ENCODE results near the gene CABLES1. TPM values are rescaled to one million over a fixed set of nuclear protein-coding genes. Genes with fewer than 3 reads are reported as not detected.

Gene CABLES1
- total RNA-seq, 2 donors from 2014 or later, result 9.9 to 16.7 TPM

DNA sequence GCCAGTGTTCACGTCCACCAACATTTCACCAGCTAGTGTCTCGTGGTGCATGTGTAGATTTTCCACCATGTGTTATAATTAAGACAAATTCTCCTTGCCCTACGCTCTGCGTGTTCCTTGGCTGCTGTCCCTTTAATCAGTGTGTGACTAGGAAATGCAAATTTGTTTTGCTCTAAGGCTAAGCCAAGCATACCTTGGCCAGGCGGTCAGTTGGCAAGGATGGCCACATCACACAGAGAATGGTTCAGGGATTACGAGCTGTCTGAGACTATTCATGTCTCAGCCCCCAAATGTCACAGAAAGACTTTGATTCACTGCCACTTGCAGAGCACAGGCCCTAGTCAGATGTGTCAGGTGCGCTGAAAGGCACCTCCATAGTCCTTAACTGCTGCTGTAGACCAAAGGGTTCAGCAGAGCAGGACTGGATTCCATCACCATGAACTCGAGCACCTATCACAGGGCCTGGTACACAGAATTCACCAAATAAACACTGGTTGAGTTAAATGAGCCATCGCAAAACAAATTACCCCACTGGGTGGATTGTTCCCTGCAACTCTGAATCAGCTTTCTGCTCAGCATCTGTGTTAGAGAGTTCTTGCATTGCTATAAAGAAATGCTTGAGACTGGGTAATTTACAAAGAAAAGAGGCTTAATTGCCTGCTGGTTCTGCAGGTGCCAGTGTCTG, 128.4 kb downstream of the CABLES1 start:
- Mint-ChIP-seq H3K9me3 (peaks cover 9% of the 10 kb centered on the region), H3K36me3 (ENCODE audit: low read depth) (peaks cover 44% of the 10 kb centered on the region), H3K4me3 (no peak overlapping the region), H3K27ac (no peak overlapping the region), H3K27me3 (ENCODE audit: insufficient read depth) (no peaks in the 10 kb centered on the region), H3K4me1 (peaks cover 41% of the 10 kb centered on the region)
- Histone ChIP-seq H3K27me3 (ENCODE audit: control insufficient read depth, insufficient read depth, low read length, poor library complexity, severe bottlenecking) (no peaks in the 10 kb centered on the region), H3K36me3 (ENCODE audit: control insufficient read depth, insufficient read depth, low read length) (no peaks in the 10 kb centered on the region), H3K4me3 (ENCODE audit: low read length) (no peak overlapping the region), H3K9ac (ENCODE audit: extremely low read depth, low read length, poor library complexity, severe bottlenecking) (no peak overlapping the region), H3K9me3 (ENCODE audit: control insufficient read depth, low read length) (peaks cover 2% of the 10 kb centered on the region), H3K4me1 (ENCODE audit: control insufficient read depth, insufficient read depth, low read length) (peaks cover 17% of the 10 kb centered on the region), H3K27ac (ENCODE audit: low read depth, low read length) (no peak overlapping the region)
- WGBS, 2 experiments (ENCODE audit: insufficient coverage in 1 of 2, insufficient read length in 1 of 2), result 95 to 100% methylated on average over 9 of the region's 9 CpGs
- TF ChIP-seq, protein P1, sequence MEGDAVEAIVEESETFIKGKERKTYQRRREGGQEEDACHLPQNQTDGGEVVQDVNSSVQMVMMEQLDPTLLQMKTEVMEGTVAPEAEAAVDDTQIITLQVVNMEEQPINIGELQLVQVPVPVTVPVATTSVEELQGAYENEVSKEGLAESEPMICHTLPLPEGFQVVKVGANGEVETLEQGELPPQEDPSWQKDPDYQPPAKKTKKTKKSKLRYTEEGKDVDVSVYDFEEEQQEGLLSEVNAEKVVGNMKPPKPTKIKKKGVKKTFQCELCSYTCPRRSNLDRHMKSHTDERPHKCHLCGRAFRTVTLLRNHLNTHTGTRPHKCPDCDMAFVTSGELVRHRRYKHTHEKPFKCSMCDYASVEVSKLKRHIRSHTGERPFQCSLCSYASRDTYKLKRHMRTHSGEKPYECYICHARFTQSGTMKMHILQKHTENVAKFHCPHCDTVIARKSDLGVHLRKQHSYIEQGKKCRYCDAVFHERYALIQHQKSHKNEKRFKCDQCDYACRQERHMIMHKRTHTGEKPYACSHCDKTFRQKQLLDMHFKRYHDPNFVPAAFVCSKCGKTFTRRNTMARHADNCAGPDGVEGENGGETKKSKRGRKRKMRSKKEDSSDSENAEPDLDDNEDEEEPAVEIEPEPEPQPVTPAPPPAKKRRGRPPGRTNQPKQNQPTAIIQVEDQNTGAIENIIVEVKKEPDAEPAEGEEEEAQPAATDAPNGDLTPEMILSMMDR (conservative IDR thresholded peaks at IDR 0.05), result no peak
- no peak for DNase-seq

DNA sequence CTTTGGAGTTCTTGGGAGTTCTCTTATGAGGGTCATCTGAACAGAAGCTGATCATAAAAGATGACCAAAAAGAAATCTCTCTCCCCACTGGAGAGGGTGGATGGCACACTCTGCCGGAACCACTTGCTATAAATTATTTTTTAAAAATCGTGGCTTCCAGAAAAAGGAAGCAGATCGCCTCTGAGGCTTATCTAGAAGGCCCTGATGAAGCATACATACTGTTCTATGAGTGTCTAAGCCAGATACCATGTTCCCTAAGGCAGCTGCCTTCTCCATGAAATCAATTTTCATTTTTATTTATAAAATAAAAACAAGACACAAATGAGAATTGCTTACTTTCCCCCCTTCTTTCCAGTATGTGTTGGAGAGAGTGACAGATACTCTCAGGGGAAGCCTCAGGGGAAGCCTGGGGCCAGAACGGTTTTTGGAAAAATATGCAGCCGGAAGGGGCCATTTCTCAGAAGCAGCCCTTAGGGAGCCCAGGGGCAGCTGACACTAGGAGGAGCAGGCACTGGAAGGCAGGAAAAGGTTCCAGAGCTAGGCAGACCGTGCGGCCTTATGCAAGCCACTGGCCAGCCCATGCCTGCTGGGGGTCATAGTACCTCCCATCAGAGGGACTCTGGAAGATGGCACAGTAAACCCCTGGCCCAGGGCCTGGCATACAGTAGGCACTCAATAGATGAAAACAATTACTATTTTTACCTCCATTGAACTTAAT, 130.6 kb downstream of the CABLES1 start:
- no peak overlapping the region for H3K27ac ChIP-seq (ENCODE audit: low read depth, low read length)
- H3K9ac ChIP-seq (ENCODE audit: extremely low read depth, low read length, poor library complexity, severe bottlenecking), result no peak overlapping the region
- H3K4me1 ChIP-seq (ENCODE audit: control insufficient read depth, insufficient read depth, low read length), result peaks cover under 1% of the 10 kb centered on the region
- no peak overlapping the region for H3K27ac Mint-ChIP-seq
- TF ChIP-seq, protein P1 (conservative IDR thresholded peaks at IDR 0.05), result no peak
- H3K27me3 Mint-ChIP-seq (ENCODE audit: insufficient read depth), result no peaks in the 10 kb centered on the region
- peaks cover 20% of the 10 kb centered on the region for H3K4me1 Mint-ChIP-seq
- no peaks in the 10 kb centered on the region for H3K36me3 ChIP-seq (ENCODE audit: control insufficient read depth, insufficient read depth, low read length)
- H3K9me3 ChIP-seq (ENCODE audit: control insufficient read depth, low read length), result peaks cover 23% of the 10 kb centered on the region
- 86 to 92% methylated on average over 6 to 7 of the region's 7 CpGs for WGBS, 2 experiments (ENCODE audit: insufficient coverage in 1 of 2, insufficient read length in 1 of 2)
- peaks cover 58% of the 10 kb centered on the region for H3K36me3 Mint-ChIP-seq (ENCODE audit: low read depth)
- peaks cover 31% of the 10 kb centered on the region for H3K9me3 Mint-ChIP-seq
- no peaks in the 10 kb centered on the region for H3K27me3 ChIP-seq (ENCODE audit: control insufficient read depth, insufficient read depth, low read length, poor library complexity, severe bottlenecking)
- no peak for DNase-seq
- H3K4me3 Mint-ChIP-seq, result no peak overlapping the region
- no peak overlapping the region for H3K4me3 ChIP-seq (ENCODE audit: low read length)

DNA sequence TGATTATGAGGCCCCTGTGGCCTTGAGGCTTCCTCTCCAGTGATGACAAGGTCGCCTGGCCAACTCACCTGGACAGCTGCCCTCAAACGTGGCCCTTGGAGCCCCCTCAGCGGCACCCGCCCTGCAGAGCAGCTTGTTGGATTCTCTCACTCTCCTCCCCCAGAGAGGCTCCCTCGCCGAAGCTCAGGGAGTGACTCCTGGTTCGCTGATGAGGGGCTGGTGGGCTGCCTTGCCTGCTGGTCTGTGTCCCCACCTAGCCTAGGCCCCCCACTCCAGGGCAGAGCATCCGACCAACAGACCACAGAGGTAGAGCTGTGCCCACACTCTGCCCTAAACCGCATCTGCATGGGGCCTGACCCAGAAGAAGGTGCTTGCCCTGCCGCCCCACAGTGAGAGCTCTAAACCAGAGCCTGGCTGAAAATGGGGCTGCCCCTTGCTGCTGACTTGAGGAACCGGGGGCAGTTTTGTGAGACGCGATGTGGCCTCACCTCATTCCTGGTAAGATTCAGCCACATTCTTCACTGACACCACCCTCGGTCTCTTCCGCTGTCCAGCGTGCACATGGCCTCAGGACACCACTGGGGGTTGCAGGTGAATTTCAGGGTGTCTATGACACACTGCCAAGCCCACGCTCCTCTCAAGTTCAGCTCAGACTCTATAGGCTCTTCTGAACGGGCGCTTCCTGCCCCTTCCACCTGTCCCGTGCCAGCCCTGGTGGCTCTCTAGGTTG, 131.6 kb downstream of the CABLES1 start:
- H3K27ac Mint-ChIP-seq, result no peak overlapping the region
- H3K9me3 Mint-ChIP-seq, result peaks cover 41% of the 10 kb centered on the region
- H3K9ac ChIP-seq (ENCODE audit: extremely low read depth, low read length, poor library complexity, severe bottlenecking), result no peak overlapping the region
- H3K36me3 ChIP-seq (ENCODE audit: control insufficient read depth, insufficient read depth, low read length), result no peaks in the 10 kb centered on the region
- DNase-seq, result no peak
- H3K36me3 Mint-ChIP-seq (ENCODE audit: low read depth), result peaks cover 68% of the 10 kb centered on the region
- H3K27ac ChIP-seq (ENCODE audit: low read depth, low read length), result no peak overlapping the region
- H3K4me3 Mint-ChIP-seq, result no peak overlapping the region
- H3K27me3 ChIP-seq (ENCODE audit: control insufficient read depth, insufficient read depth, low read length, poor library complexity, severe bottlenecking), result no peaks in the 10 kb centered on the region
- peaks cover 34% of the 10 kb centered on the region for H3K9me3 ChIP-seq (ENCODE audit: control insufficient read depth, low read length)
- TF ChIP-seq, protein P1 (conservative IDR thresholded peaks at IDR 0.05), result no peak
- no peak overlapping the region for H3K4me3 ChIP-seq (ENCODE audit: low read length)
- H3K27me3 Mint-ChIP-seq (ENCODE audit: insufficient read depth), result no peaks in the 10 kb centered on the region
- H3K4me1 ChIP-seq (ENCODE audit: control insufficient read depth, insufficient read depth, low read length), result no peaks in the 10 kb centered on the region
- 92 to 96% methylated on average over 14 to 20 of the region's 20 CpGs for WGBS, 2 experiments (ENCODE audit: insufficient coverage in 1 of 2, insufficient read length in 1 of 2)
- H3K4me1 Mint-ChIP-seq, result peaks cover 17% of the 10 kb centered on the region
